Kidney (tissue), 14 donors: ENCODE measurements around the gene MED9. TPM values are rescaled to one million over a fixed set of nuclear protein-coding genes. Genes with fewer than 3 reads are reported as not detected.

ENCODE experiments used
- DNase-seq, 5 donors: peaks; one replicate each; pipeline ENCODE4 v3.0.0-alpha.2; 2013 to 2020
- FAIRE-seq: peaks from 2 replicates; lab custom pipeline; 2012; peaks lifted over from hg19 to GRCh38; lab: Jason Lieb, UNC
- H3K27ac ChIP-seq, 2 donors: one replicate each; pipeline ENCODE4 v1.7.0; 2013; ENCODE audit warnings: low read depth in 2 of 2, low read length in 2 of 2, inconsistent platforms in 1 of 2
- H3K27me3 ChIP-seq: one replicate; pipeline ENCODE4 v1.7.1; 2013; ENCODE audit warnings: low read length, inconsistent platforms; ENCODE audit not compliant: control insufficient read depth, insufficient read depth
- H3K36me3 ChIP-seq, 3 donors: one replicate each; pipeline versions ENCODE4 v1.7.0 to v1.7.1; 2013; ENCODE audit warnings: low read length in 3 of 3, control low read depth in 1 of 3, inconsistent platforms in 1 of 3; ENCODE audit not compliant: insufficient read depth in 3 of 3, control insufficient read depth in 2 of 3
- H3K4me1 ChIP-seq, 3 donors: one replicate each; pipeline versions ENCODE4 v1.7.0 to v1.7.1; 2013; ENCODE audit warnings: low read length in 3 of 3, inconsistent platforms in 1 of 3, low read depth in 1 of 3; ENCODE audit not compliant: control insufficient read depth in 2 of 3, insufficient read depth in 2 of 3
- H3K4me3 ChIP-seq, 3 donors: one replicate each; pipeline versions ENCODE4 v1.7.0 to v1.8.1; 2013; ENCODE audit warnings: low read length in 3 of 3, control low read depth in 1 of 3, inconsistent platforms in 1 of 3
- H3K9ac ChIP-seq, 3 donors: one replicate each; pipeline versions ENCODE4 v1.7.0 to v1.7.1; 2013; ENCODE audit warnings: low read length in 3 of 3, control low read depth in 1 of 3, inconsistent platforms in 1 of 3
- H3K9me3 ChIP-seq, 3 donors: one replicate each; pipeline versions ENCODE4 v1.7.0 to v1.7.1; 2013; ENCODE audit warnings: low read length in 3 of 3, control low read depth in 1 of 3, inconsistent platforms in 1 of 3; ENCODE audit not compliant: control insufficient read depth in 2 of 3, insufficient read depth in 1 of 3
- CTCF ChIP-seq: IDR thresholded peaks from 3 replicates; pipeline ENCODE4 v1.5.1; 2012; ENCODE audit warnings: mild to moderate bottlenecking, moderate library complexity, borderline replicate concordance; ENCODE audit not compliant: insufficient read depth; ENCODE audit errors: extremely low read depth
- intact Hi-C: fragments of 100-400 bp; cut with DNase I; formaldehyde crosslinking; loops from one replicate; pipeline ENCODE4 v1.11.1; 2022
- polyA plus RNA-seq: library from polyadenylated mRNA; stranded (reverse); fragments of 350-450 nt; fragmentation: Illumina TruSeq; extraction: RNeasy Lipid Tissue Mini Kit (QIAGEN cat#74804); gene quantifications from one replicate; pipeline ENCODE4 v1.2.3, GENCODE V29; 2014; ENCODE audit warnings: low read depth, low replicate concordance; ENCODE audit not compliant: insufficient read depth
- total RNA-seq: library from RNA; stranded (reverse); fragmentation: NEBNext Ultra II Directional; extraction: Animal tissue kit (Norgen Biotek cat#: 25700); gene quantifications from one replicate; pipeline ENCODE4 v1.2.1, GENCODE V29; 2021
- donor health status: control.
- donor health status: control.
- donor health status: control.
- donor health status: control.
- donor health status: control.
- donor health status: DM: yes; HTN: yes; CAD: no.
- donor health status: Normal renal cell carcinoma (clear cell type).

Gene MED9
- total and polyA plus RNA-seq, 2 donors from 2014 or later, result 20.8 to 24.5 TPM

GRCh38 chr17:17440010-17440843 is 36.6 kb upstream of the MED9 start:
- Histone ChIP-seq H3K36me3 (no peaks in the 10 kb centered on the region), H3K9me3 (no peaks in the 10 kb centered on the region), H3K4me3 (no peak overlapping the region), H3K4me1 (peaks cover 0 to 12% (median 0%) of the 10 kb centered on the region in 3 donors), H3K27me3 (no peaks in the 10 kb centered on the region), H3K9ac (no peak overlapping the region), H3K27ac (peak overlapping the region; percentile 68 to 73)
- FAIRE-seq (no peak), DNase-seq (peak; percentile 60 to 91 (median 64))
- peak; percentile 51 for TF ChIP-seq CTCF
- intact Hi-C loops, result no loop called here

- no peak for FAIRE-seq
- intact Hi-C loops, result no loop called here
Observed at GRCh38 chr17:17440938-17441675, 35.7 kb upstream of the MED9 start.

GRCh38 chr17:17443173-17443572 is 33.6 kb upstream of the MED9 start:
- Histone ChIP-seq H3K9ac (no peak overlapping the region), H3K9me3 (no peaks in the 10 kb centered on the region), H3K4me1 (peaks cover 0 to 35% (median 21%) of the 10 kb centered on the region in 3 donors), H3K27ac (peak overlapping the region in 1 of 2 donors; percentile 41), H3K27me3 (no peaks in the 10 kb centered on the region), H3K36me3 (no peaks in the 10 kb centered on the region), H3K4me3 (no peak overlapping the region)
- TF ChIP-seq CTCF, result no peak
- FAIRE-seq (no peak), DNase-seq (no peak)
- intact Hi-C loops, result no loop called here

More at GRCh38 chr17:17440938-17441675, 35.7 kb upstream of the MED9 start:
- DNase-seq, result no peak
- Histone ChIP-seq H3K4me1 (peaks cover 0 to 20% (median 7%) of the 10 kb centered on the region in 3 donors), H3K27me3 (no peaks in the 10 kb centered on the region), H3K36me3 (no peaks in the 10 kb centered on the region), H3K27ac (peak overlapping the region; percentile 45 to 66), H3K9ac (no peak overlapping the region), H3K4me3 (no peak overlapping the region), H3K9me3 (no peaks in the 10 kb centered on the region)
- TF ChIP-seq CTCF, result no peak
